ENCODE results near the gene RSPRY1. TPM values are rescaled to one million over a fixed set of nuclear protein-coding genes. Genes with fewer than 3 reads are reported as not detected.

The RSPRY1 gene
- polyA plus RNA-seq, 1 of the 3 experiments (the other 2 are of a cell fraction), result 16.6 TPM

DNA sequence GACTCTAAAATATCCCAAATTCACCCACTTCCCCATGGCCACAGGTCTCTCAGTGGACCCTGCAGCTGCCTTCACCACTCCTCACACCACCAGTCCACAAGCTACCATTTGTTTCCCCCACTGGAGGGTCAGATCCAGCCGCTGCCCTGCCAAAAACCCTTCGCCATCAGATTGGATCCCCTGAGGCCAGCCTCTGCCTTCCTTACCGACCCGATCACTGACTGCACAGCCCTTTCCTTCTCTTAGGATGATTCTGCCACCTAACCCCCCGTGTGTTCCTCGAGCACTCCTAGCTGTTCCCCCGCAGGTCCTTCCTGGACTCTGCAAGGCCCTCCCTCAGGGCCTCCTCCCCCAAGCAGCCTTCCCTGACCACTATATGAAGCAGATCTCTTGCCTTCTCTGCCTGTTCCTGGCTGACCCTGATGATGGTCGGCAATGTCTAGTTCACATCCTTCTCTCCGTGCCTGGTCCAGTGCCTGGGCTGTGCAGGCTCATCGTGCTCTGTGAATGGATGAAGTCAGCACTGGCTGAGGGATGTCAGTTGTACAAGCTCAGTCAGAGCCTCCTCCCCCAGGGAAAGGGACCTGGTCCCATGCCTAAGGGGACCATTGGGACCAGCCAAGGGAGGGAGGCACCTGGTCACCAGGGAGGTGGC, 47.7 kb upstream of the RSPRY1 start:
- H2AFZ ChIP-seq (ENCODE audit: low read depth), result no peak overlapping the region
- no peaks in the 10 kb centered on the region for H3K9me3 ChIP-seq
- no peak overlapping the region for H3K4me2 ChIP-seq
- DNase-seq, result peak; percentile 12
- TF ChIP-seq GABPA (IDR thresholded peaks at IDR 0.05; ENCODE audit: low read depth), result no peak
- no peak for TF ChIP-seq TAF1 (IDR thresholded peaks at IDR 0.05; ENCODE audit: borderline replicate concordance, low read depth, low read length)
- no peak for TF ChIP-seq FOXM1 (IDR thresholded peaks at IDR 0.05; ENCODE audit: low read depth)
- TF ChIP-seq CHD2 (IDR thresholded peaks at IDR 0.05; ENCODE audit: low read length, partially characterized antibody), result no peak
- TF ChIP-seq, protein P1, sequence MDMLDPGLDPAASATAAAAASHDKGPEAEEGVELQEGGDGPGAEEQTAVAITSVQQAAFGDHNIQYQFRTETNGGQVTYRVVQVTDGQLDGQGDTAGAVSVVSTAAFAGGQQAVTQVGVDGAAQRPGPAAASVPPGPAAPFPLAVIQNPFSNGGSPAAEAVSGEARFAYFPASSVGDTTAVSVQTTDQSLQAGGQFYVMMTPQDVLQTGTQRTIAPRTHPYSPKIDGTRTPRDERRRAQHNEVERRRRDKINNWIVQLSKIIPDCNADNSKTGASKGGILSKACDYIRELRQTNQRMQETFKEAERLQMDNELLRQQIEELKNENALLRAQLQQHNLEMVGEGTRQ (IDR thresholded peaks at IDR 0.05; ENCODE audit: borderline replicate concordance, low read depth, low read length), result no peak
- TF ChIP-seq POLR2AphosphoS5 (IDR thresholded peaks at IDR 0.05; ENCODE audit: low read depth, low read length), result no peak
- TF ChIP-seq EZH2phosphoT487 (IDR thresholded peaks at IDR 0.05; ENCODE audit: borderline replicate concordance, low read depth), result no peak
- TF ChIP-seq GATA2 (CRISPR knock-in tag; IDR thresholded peaks at IDR 0.05), result no peak
- TF ChIP-seq, protein P2, sequence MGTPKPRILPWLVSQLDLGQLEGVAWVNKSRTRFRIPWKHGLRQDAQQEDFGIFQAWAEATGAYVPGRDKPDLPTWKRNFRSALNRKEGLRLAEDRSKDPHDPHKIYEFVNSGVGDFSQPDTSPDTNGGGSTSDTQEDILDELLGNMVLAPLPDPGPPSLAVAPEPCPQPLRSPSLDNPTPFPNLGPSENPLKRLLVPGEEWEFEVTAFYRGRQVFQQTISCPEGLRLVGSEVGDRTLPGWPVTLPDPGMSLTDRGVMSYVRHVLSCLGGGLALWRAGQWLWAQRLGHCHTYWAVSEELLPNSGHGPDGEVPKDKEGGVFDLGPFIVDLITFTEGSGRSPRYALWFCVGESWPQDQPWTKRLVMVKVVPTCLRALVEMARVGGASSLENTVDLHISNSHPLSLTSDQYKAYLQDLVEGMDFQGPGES (IDR thresholded peaks at IDR 0.05; ENCODE audit: low read depth, low read length), result no peak
- TF ChIP-seq JUND (IDR thresholded peaks at IDR 0.05), result no peak
- no peak overlapping the region for H3K27ac ChIP-seq (ENCODE audit: low read depth in 2 of 2, low read length in 1 of 2)
- POLR2A ChIA-PET, result no interaction called here
- H3K9ac ChIP-seq, result no peak overlapping the region
- H3K27me3 ChIP-seq (ENCODE audit: insufficient read depth), result no peaks in the 10 kb centered on the region
- WGBS (ENCODE audit: low lambda C conversion rate), result 85% methylated on average over 10 of the region's 10 CpGs
- H3K9me2 ChIP-seq, result no peaks in the 10 kb centered on the region
- H3K79me2 ChIP-seq (ENCODE audit: insufficient read depth), result no peaks in the 10 kb centered on the region
- no peaks in the 10 kb centered on the region for H3K36me3 ChIP-seq (replicated peaks in 1 of 2; ENCODE audit: control insufficient read depth in 1 of 2, insufficient read depth in 2 of 2, low read length in 1 of 2)
- CTCF ChIA-PET, result interaction anchor here (0.7 kb wide), 1 partner anchor 46 kb away, joined by 3 read pairs; the partner anchor contains the start of gene CPNE2
- peaks cover 0 to 26% of the 10 kb centered on the region in 2 experiments; a peak in 1 of 4 replicates for H3K4me1 ChIP-seq (ENCODE audit: control insufficient read depth in 1 of 2, insufficient read depth in 2 of 2, low read depth in 1 of 2, low read length in 1 of 2)
- no peak overlapping the region for H3K4me3 ChIP-seq (ENCODE audit: low read depth in 2 of 2, low read length in 1 of 2)
- no peaks in the 10 kb centered on the region for H3F3A ChIP-seq (replicated peaks; ENCODE audit: insufficient read depth)
- H4K20me1 ChIP-seq (ENCODE audit: insufficient read depth), result no peaks in the 10 kb centered on the region

DNA sequence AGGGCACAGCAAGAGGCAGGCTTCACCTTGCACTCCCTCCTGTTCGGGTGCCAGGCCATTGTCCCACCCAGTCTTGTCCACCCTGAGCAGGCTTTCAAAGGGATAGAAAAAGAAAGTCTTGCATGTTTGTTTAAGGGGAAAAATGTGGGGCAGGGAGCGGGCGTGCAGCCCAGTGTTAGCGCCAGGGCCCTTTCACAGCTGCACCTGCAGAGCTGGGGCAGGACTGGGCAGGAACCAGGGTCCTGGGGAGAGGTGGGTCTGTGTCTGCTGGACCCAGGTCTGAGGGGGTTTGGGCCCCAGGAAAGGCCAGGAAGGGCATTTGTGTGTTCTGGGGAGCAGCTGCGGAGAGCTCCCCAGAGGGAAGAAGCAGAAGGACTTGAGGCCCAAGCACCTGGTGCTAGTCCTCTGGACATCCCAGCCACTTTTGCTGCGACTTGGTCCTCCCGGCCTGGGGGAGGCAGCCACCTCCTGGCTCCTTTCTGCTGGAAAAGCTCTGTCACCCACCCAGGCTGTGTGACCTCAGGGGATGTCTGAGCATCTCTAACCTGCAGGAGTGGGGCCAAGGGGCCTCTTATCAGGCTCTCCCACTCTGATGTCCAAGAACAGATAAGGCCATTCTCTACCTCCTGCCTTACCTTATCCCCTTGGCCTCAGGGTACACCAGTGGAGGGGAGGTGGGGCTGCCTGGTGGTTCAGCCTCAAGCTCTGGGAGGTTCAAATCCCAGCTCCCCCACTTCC, 45.0 kb upstream of the RSPRY1 start:
- CTCF ChIA-PET, result no interaction called here
- TF ChIP-seq, protein P3, sequence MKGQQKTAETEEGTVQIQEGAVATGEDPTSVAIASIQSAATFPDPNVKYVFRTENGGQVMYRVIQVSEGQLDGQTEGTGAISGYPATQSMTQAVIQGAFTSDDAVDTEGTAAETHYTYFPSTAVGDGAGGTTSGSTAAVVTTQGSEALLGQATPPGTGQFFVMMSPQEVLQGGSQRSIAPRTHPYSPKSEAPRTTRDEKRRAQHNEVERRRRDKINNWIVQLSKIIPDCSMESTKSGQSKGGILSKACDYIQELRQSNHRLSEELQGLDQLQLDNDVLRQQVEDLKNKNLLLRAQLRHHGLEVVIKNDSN (IDR thresholded peaks at IDR 0.05; ENCODE audit: borderline replicate concordance, low read depth), result no peak
- TF ChIP-seq, protein P4, sequence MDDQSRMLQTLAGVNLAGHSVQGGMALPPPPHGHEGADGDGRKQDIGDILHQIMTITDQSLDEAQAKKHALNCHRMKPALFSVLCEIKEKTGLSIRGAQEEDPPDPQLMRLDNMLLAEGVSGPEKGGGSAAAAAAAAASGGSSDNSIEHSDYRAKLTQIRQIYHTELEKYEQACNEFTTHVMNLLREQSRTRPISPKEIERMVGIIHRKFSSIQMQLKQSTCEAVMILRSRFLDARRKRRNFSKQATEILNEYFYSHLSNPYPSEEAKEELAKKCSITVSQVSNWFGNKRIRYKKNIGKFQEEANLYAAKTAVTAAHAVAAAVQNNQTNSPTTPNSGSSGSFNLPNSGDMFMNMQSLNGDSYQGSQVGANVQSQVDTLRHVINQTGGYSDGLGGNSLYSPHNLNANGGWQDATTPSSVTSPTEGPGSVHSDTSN (IDR thresholded peaks at IDR 0.05), result no peak
- TF ChIP-seq, protein P5, sequence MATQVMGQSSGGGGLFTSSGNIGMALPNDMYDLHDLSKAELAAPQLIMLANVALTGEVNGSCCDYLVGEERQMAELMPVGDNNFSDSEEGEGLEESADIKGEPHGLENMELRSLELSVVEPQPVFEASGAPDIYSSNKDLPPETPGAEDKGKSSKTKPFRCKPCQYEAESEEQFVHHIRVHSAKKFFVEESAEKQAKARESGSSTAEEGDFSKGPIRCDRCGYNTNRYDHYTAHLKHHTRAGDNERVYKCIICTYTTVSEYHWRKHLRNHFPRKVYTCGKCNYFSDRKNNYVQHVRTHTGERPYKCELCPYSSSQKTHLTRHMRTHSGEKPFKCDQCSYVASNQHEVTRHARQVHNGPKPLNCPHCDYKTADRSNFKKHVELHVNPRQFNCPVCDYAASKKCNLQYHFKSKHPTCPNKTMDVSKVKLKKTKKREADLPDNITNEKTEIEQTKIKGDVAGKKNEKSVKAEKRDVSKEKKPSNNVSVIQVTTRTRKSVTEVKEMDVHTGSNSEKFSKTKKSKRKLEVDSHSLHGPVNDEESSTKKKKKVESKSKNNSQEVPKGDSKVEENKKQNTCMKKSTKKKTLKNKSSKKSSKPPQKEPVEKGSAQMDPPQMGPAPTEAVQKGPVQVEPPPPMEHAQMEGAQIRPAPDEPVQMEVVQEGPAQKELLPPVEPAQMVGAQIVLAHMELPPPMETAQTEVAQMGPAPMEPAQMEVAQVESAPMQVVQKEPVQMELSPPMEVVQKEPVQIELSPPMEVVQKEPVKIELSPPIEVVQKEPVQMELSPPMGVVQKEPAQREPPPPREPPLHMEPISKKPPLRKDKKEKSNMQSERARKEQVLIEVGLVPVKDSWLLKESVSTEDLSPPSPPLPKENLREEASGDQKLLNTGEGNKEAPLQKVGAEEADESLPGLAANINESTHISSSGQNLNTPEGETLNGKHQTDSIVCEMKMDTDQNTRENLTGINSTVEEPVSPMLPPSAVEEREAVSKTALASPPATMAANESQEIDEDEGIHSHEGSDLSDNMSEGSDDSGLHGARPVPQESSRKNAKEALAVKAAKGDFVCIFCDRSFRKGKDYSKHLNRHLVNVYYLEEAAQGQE (IDR thresholded peaks at IDR 0.05; ENCODE audit: low read depth, low read length), result no peak
- TF ChIP-seq RAD21 (IDR thresholded peaks at IDR 0.05; ENCODE audit: low read length), result no peak
- TF ChIP-seq, protein P6, sequence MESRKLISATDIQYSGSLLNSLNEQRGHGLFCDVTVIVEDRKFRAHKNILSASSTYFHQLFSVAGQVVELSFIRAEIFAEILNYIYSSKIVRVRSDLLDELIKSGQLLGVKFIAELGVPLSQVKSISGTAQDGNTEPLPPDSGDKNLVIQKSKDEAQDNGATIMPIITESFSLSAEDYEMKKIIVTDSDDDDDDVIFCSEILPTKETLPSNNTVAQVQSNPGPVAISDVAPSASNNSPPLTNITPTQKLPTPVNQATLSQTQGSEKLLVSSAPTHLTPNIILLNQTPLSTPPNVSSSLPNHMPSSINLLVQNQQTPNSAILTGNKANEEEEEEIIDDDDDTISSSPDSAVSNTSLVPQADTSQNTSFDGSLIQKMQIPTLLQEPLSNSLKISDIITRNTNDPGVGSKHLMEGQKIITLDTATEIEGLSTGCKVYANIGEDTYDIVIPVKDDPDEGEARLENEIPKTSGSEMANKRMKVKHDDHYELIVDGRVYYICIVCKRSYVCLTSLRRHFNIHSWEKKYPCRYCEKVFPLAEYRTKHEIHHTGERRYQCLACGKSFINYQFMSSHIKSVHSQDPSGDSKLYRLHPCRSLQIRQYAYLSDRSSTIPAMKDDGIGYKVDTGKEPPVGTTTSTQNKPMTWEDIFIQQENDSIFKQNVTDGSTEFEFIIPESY (IDR thresholded peaks at IDR 0.05; ENCODE audit: borderline replicate concordance, low read depth), result no peak
- no peak for TF ChIP-seq RXRA (IDR thresholded peaks at IDR 0.05; ENCODE audit: borderline replicate concordance, low read depth)

More for the DNA sequence above, 45.0 kb upstream of the RSPRY1 start:
- H3K4me1 ChIP-seq (ENCODE audit: control insufficient read depth in 1 of 2, insufficient read depth in 2 of 2, low read depth in 1 of 2, low read length in 1 of 2), result peaks cover 0 to 38% of the 10 kb centered on the region in 2 experiments; a peak in 1 of 4 replicates
- H3K9me2 ChIP-seq, result no peaks in the 10 kb centered on the region
- no peak overlapping the region for H3K9ac ChIP-seq
- H3K4me2 ChIP-seq, result no peak overlapping the region
- WGBS (ENCODE audit: low lambda C conversion rate), result 92% methylated on average over 5 of the region's 7 CpGs
- H3K79me2 ChIP-seq (ENCODE audit: insufficient read depth), result no peaks in the 10 kb centered on the region
- H3K27me3 ChIP-seq (ENCODE audit: insufficient read depth), result no peaks in the 10 kb centered on the region
- no peak overlapping the region for H3K4me3 ChIP-seq (ENCODE audit: low read depth in 2 of 2, low read length in 1 of 2)
- POLR2A ChIA-PET, result no interaction called here
- H3F3A ChIP-seq (replicated peaks; ENCODE audit: insufficient read depth), result no peaks in the 10 kb centered on the region
- no peak overlapping the region for H2AFZ ChIP-seq (ENCODE audit: low read depth)
- H3K27ac ChIP-seq (ENCODE audit: low read depth in 2 of 2, low read length in 1 of 2), result no peak overlapping the region; a peak in 1 of 4 replicates
- peak; percentile 30 for DNase-seq
- H3K9me3 ChIP-seq, result no peaks in the 10 kb centered on the region
- H3K36me3 ChIP-seq (replicated peaks in 1 of 2; ENCODE audit: control insufficient read depth in 1 of 2, insufficient read depth in 2 of 2, low read length in 1 of 2), result no peaks in the 10 kb centered on the region
- no peaks in the 10 kb centered on the region for H4K20me1 ChIP-seq (ENCODE audit: insufficient read depth)

All from SK-N-SH (cell line).